GM23338 (cell line): ENCODE measurements around the gene MC3R. TPM values are rescaled to one million over a fixed set of nuclear protein-coding genes. Genes with fewer than 3 reads are reported as not detected.

Source experiments
- ATAC-seq: fragments of 200-7000 bp; cut with Tn5 transposase; 3 replicates; pipeline ENCODE4 v1.9.1; 2020
- DNase-seq: peaks from one replicate; pipeline ENCODE4 v3.0.0-alpha.2; 2015; ENCODE audit warnings: low spot score
- H2AFZ ChIP-seq: fragments of 200-600 bp; sonication (generic); 2 replicates; pipeline ENCODE4 v1.8.0; 2016; ENCODE audit warnings: antibody characterized with exemption, mild to moderate bottlenecking, moderate library complexity
- H3F3A ChIP-seq: fragments of 200-600 bp; sonication (generic); replicated peaks from 2 replicates; pipeline ENCODE4 v1.8.0; 2017; ENCODE audit warnings: antibody characterized with exemption, mixed run types, low read depth
- H3K27ac ChIP-seq: fragments of 200-600 bp; sonication (generic); 2 replicates; pipeline ENCODE4 v1.6.1; 2016; ENCODE audit warnings: low read depth
- H3K27me3 ChIP-seq: fragments of 200-600 bp; sonication (generic); 2 replicates; pipeline ENCODE4 v1.8.0; 2016; ENCODE audit warnings: mild to moderate bottlenecking, mixed run types, moderate library complexity; ENCODE audit not compliant: insufficient read depth
- H3K36me3 ChIP-seq: fragments of 200-600 bp; sonication (generic); 2 replicates; pipeline ENCODE4 v1.8.0; 2016; ENCODE audit warnings: mild to moderate bottlenecking; ENCODE audit not compliant: insufficient read depth
- H3K4me1 ChIP-seq: fragments of 200-600 bp; sonication (generic); 2 replicates; pipeline ENCODE4 v1.8.0; 2016; ENCODE audit warnings: mild to moderate bottlenecking, moderate library complexity; ENCODE audit not compliant: insufficient read depth
- H3K4me2 ChIP-seq: fragments of 200-600 bp; sonication (generic); 2 replicates; pipeline ENCODE4 v1.7.1; 2017; ENCODE audit warnings: mixed run types
- H3K4me3 ChIP-seq: fragments of 200-600 bp; sonication (generic); 2 replicates; pipeline ENCODE4 v1.6.1; 2016; ENCODE audit warnings: mixed run types
- H3K79me2 ChIP-seq: fragments of 200-600 bp; sonication (generic); replicated peaks from 2 replicates; pipeline ENCODE4 v1.8.0; 2017; ENCODE audit warnings: mild to moderate bottlenecking; ENCODE audit not compliant: insufficient read depth
- H3K9me2 ChIP-seq: fragments of 200-600 bp; sonication (generic); 2 replicates; pipeline ENCODE4 v1.8.0; 2017; ENCODE audit not compliant: insufficient read depth
- H4K20me1 ChIP-seq: fragments of 200-600 bp; sonication (generic); replicated peaks from 2 replicates; pipeline ENCODE4 v1.8.0; 2017; ENCODE audit warnings: mild to moderate bottlenecking; ENCODE audit not compliant: insufficient read depth
- H3K27ac Mint-ChIP-seq: 2 replicates; pipeline ENCODE4 v1.8.0; 2020; ENCODE audit warnings: inconsistent platforms, mild to moderate bottlenecking, moderate library complexity, mixed read lengths
- H3K27me3 Mint-ChIP-seq: 3 replicates; pipeline ENCODE4 v1.8.0; 2022; ENCODE audit warnings: low read depth, mild to moderate bottlenecking, moderate library complexity, mixed read lengths, inconsistent platforms; ENCODE audit not compliant: insufficient read depth, poor library complexity
- H3K36me3 Mint-ChIP-seq: 3 replicates; pipeline ENCODE4 v1.8.0; 2021; ENCODE audit warnings: low read depth, mild to moderate bottlenecking, inconsistent platforms, moderate library complexity, mixed read lengths
- H3K4me1 Mint-ChIP-seq: 3 replicates; pipeline ENCODE4 v1.8.0; 2020; ENCODE audit warnings: mild to moderate bottlenecking, inconsistent platforms, mixed read lengths
- H3K4me3 Mint-ChIP-seq: 3 replicates; pipeline ENCODE4 v1.8.0; 2021; ENCODE audit warnings: moderate library complexity, mild to moderate bottlenecking, inconsistent platforms, mixed read lengths
- H3K9me3 Mint-ChIP-seq: 3 replicates; pipeline ENCODE4 v1.8.0; 2020; ENCODE audit warnings: moderate library complexity, mild to moderate bottlenecking, inconsistent platforms, mixed read lengths
- CREB1 ChIP-seq: fragments of 250-450 bp; sonication (Bioruptor Pico); IDR thresholded peaks from 2 replicates; pipeline ENCODE4 v1.5.0; 2020; ENCODE audit warnings: low read depth, mild to moderate bottlenecking, moderate library complexity
- EZH2 ChIP-seq: fragments of 200-600 bp; sonication (generic); IDR thresholded peaks from one replicate; pipeline ENCODE4 v1.8.0; 2017; ENCODE audit warnings: antibody characterized with exemption, mild to moderate bottlenecking, low read depth; ENCODE audit not compliant: unreplicated experiment
- EZH2phosphoT487 ChIP-seq: fragments of 200-600 bp; sonication (generic); IDR thresholded peaks from one replicate; pipeline ENCODE4 v1.8.1; 2018; ENCODE audit warnings: antibody characterized with exemption; ENCODE audit not compliant: unreplicated experiment
- JUNB ChIP-seq: IDR thresholded peaks from one replicate; pipeline ENCODE4 v1.6.1; 2016; ENCODE audit warnings: antibody characterized with exemption; ENCODE audit not compliant: unreplicated experiment
- NANOG ChIP-seq: IDR thresholded peaks from 2 replicates; pipeline ENCODE4 v1.6.1; 2016; ENCODE audit warnings: antibody characterized with exemption, borderline replicate concordance
- POLR2AphosphoS5 ChIP-seq: IDR thresholded peaks from 2 replicates; pipeline ENCODE4 v1.6.1; 2016; ENCODE audit warnings: antibody characterized with exemption, low read depth
- STAT1 ChIP-seq: IDR thresholded peaks from one replicate; pipeline ENCODE4 v1.6.1; 2016; ENCODE audit warnings: antibody characterized with exemption; ENCODE audit not compliant: unreplicated experiment
- ZNF114 ChIP-seq: fragments of 250-450 bp; sonication (Bioruptor Pico); IDR thresholded peaks from 2 replicates; pipeline ENCODE4 v1.5.0; 2020; ENCODE audit warnings: mild to moderate bottlenecking, moderate library complexity
- ZNF331 ChIP-seq: fragments of 250-450 bp; sonication (Bioruptor Pico); IDR thresholded peaks from 2 replicates; pipeline ENCODE4 v1.5.0; 2020; ENCODE audit warnings: low read depth, mild to moderate bottlenecking, moderate library complexity
- polyA plus RNA-seq: library from polyadenylated mRNA; unstranded; fragments of >200 nt; fragmentation: Nextera tagmentation; extraction: Ambion mirVana; gene quantifications from 2 replicates; pipeline ENCODE4 v1.2.1, GENCODE V29; 2016
- total RNA-seq: library from RNA; depleted of rRNA; stranded (reverse); fragments of >200 nt; shearing (Covaris generic); gene quantifications from 2 replicates; pipeline ENCODE4 v1.2.3, GENCODE V29; 2014
- TF ChIP-seq, protein P1 (sequence below), 2 experiments: fragments of 200-600 bp in 1 of 2; sonication (generic) in 1 of 2; conservative IDR thresholded peaks; 2 replicates each; pipeline versions ENCODE4 v1.5.1 to v1.6.1; 2016 to 2017; ENCODE audit warnings: antibody characterized with exemption in 2 of 2, low read depth in 2 of 2, mild to moderate bottlenecking in 2 of 2, moderate library complexity in 1 of 2
- TF ChIP-seq, protein P2 (sequence below): IDR thresholded peaks from 2 replicates; pipeline ENCODE4 v1.6.1; 2016; ENCODE audit warnings: antibody characterized with exemption
- TF ChIP-seq, protein P3 (sequence below): IDR thresholded peaks from one replicate; pipeline ENCODE4 v1.6.1; 2018; ENCODE audit warnings: antibody characterized with exemption; ENCODE audit not compliant: unreplicated experiment

Gene MC3R
- total and polyA plus RNA-seq, 2 experiments from 2014 or later, result not detected

DNA sequence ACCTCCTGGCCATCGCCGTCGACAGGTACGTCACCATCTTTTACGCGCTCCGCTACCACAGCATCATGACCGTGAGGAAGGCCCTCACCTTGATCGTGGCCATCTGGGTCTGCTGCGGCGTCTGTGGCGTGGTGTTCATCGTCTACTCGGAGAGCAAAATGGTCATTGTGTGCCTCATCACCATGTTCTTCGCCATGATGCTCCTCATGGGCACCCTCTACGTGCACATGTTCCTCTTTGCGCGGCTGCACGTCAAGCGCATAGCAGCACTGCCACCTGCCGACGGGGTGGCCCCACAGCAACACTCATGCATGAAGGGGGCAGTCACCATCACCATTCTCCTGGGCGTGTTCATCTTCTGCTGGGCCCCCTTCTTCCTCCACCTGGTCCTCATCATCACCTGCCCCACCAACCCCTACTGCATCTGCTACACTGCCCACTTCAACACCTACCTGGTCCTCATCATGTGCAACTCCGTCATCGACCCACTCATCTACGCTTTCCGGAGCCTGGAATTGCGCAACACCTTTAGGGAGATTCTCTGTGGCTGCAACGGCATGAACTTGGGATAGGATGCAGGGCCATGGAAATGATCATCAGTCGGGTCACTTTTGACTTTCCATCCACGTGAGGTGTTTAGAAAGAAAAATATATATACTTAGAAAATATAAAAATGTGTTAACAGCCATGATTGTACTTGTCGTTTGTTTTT is 868 bp downstream of the MC3R start:
- no peak for ATAC-seq
- H3K4me3 Mint-ChIP-seq, result no peak overlapping the region

DNA sequence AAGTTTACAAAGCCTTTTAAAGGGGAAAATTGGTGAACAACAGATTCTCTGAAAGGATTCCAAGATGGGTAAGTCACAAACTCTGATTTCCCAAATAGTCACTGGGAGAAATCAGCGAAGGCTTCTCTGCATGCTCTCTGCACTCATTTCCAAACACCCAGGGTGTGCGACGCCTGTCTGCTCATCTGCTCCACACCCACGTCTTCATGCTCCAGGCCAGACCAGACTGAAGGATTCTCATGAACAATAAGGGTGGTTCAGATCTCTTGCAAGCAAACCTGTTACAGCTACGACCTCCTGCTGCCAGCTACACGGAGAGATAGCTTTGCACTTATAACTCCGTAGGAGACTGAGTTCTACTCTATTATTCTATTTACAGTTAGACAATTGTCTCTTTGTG is 1.4 kb downstream of the MC3R start:
- H3K4me1 ChIP-seq, result no peaks in the 10 kb centered on the region
- H3K4me2 ChIP-seq, result no peak overlapping the region
- Mint-ChIP-seq H3K27me3 (peaks cover 12% of the 10 kb centered on the region), H3K4me3 (no peak overlapping the region), H3K9me3 (peaks cover 100% of the 10 kb centered on the region), H3K36me3 (peaks cover 36% of the 10 kb centered on the region), H3K4me1 (no peaks in the 10 kb centered on the region), H3K27ac (no peak overlapping the region)
- DNase-seq (no peak), ATAC-seq (no peak)
- no peaks in the 10 kb centered on the region for H4K20me1 ChIP-seq
- no peaks in the 10 kb centered on the region for H3K79me2 ChIP-seq
- no peaks in the 10 kb centered on the region for H3K36me3 ChIP-seq
- H3K27ac ChIP-seq, result no peak overlapping the region
- H3K4me3 ChIP-seq, result no peak overlapping the region
- H3K9me2 ChIP-seq, result no peaks in the 10 kb centered on the region
- no peaks in the 10 kb centered on the region for H3K27me3 ChIP-seq
- no peak overlapping the region for H2AFZ ChIP-seq
- no peaks in the 10 kb centered on the region for H3F3A ChIP-seq
- TF ChIP-seq, protein P1, sequence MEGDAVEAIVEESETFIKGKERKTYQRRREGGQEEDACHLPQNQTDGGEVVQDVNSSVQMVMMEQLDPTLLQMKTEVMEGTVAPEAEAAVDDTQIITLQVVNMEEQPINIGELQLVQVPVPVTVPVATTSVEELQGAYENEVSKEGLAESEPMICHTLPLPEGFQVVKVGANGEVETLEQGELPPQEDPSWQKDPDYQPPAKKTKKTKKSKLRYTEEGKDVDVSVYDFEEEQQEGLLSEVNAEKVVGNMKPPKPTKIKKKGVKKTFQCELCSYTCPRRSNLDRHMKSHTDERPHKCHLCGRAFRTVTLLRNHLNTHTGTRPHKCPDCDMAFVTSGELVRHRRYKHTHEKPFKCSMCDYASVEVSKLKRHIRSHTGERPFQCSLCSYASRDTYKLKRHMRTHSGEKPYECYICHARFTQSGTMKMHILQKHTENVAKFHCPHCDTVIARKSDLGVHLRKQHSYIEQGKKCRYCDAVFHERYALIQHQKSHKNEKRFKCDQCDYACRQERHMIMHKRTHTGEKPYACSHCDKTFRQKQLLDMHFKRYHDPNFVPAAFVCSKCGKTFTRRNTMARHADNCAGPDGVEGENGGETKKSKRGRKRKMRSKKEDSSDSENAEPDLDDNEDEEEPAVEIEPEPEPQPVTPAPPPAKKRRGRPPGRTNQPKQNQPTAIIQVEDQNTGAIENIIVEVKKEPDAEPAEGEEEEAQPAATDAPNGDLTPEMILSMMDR (conservative IDR thresholded peaks at IDR 0.05; ENCODE audit: low read depth in 2 of 2), result no peak
- TF ChIP-seq STAT1 (no peak), JUNB (no peak), POLR2AphosphoS5 (no peak), EZH2phosphoT487 (no peak), ZNF331 (CRISPR knock-in tag) (no peak), NANOG (no peak), CREB1 (CRISPR knock-in tag) (no peak), EZH2 (no peak), ZNF114 (CRISPR knock-in tag) (no peak)
- TF ChIP-seq, protein P2, sequence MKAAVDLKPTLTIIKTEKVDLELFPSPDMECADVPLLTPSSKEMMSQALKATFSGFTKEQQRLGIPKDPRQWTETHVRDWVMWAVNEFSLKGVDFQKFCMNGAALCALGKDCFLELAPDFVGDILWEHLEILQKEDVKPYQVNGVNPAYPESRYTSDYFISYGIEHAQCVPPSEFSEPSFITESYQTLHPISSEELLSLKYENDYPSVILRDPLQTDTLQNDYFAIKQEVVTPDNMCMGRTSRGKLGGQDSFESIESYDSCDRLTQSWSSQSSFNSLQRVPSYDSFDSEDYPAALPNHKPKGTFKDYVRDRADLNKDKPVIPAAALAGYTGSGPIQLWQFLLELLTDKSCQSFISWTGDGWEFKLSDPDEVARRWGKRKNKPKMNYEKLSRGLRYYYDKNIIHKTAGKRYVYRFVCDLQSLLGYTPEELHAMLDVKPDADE, result no peak
- TF ChIP-seq, protein P3, sequence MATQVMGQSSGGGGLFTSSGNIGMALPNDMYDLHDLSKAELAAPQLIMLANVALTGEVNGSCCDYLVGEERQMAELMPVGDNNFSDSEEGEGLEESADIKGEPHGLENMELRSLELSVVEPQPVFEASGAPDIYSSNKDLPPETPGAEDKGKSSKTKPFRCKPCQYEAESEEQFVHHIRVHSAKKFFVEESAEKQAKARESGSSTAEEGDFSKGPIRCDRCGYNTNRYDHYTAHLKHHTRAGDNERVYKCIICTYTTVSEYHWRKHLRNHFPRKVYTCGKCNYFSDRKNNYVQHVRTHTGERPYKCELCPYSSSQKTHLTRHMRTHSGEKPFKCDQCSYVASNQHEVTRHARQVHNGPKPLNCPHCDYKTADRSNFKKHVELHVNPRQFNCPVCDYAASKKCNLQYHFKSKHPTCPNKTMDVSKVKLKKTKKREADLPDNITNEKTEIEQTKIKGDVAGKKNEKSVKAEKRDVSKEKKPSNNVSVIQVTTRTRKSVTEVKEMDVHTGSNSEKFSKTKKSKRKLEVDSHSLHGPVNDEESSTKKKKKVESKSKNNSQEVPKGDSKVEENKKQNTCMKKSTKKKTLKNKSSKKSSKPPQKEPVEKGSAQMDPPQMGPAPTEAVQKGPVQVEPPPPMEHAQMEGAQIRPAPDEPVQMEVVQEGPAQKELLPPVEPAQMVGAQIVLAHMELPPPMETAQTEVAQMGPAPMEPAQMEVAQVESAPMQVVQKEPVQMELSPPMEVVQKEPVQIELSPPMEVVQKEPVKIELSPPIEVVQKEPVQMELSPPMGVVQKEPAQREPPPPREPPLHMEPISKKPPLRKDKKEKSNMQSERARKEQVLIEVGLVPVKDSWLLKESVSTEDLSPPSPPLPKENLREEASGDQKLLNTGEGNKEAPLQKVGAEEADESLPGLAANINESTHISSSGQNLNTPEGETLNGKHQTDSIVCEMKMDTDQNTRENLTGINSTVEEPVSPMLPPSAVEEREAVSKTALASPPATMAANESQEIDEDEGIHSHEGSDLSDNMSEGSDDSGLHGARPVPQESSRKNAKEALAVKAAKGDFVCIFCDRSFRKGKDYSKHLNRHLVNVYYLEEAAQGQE, result no peak

More for the DNA sequence above, 868 bp downstream of the MC3R start:
- no peak overlapping the region for H3K27ac ChIP-seq
- TF ChIP-seq EZH2, result no peak
- TF ChIP-seq, protein P1 (conservative IDR thresholded peaks at IDR 0.05; ENCODE audit: low read depth in 2 of 2), result peak; percentile 14 to 31; a peak in 1 of 4 replicates
- Mint-ChIP-seq H3K9me3 (peaks cover 100% of the 10 kb centered on the region), H3K36me3 (peaks cover 36% of the 10 kb centered on the region), H3K27ac (no peak overlapping the region), H3K4me1 (no peaks in the 10 kb centered on the region), H3K27me3 (peaks cover 12% of the 10 kb centered on the region)
- H3K36me3 ChIP-seq, result no peaks in the 10 kb centered on the region
- no peaks in the 10 kb centered on the region for H3K79me2 ChIP-seq
- H3F3A ChIP-seq, result no peaks in the 10 kb centered on the region
- H3K4me3 ChIP-seq, result no peak overlapping the region
- H2AFZ ChIP-seq, result no peak overlapping the region
- no peaks in the 10 kb centered on the region for H3K27me3 ChIP-seq
- no peaks in the 10 kb centered on the region for H4K20me1 ChIP-seq
- H3K4me2 ChIP-seq, result no peak overlapping the region
- H3K4me1 ChIP-seq, result no peaks in the 10 kb centered on the region
- DNase-seq, result peak; percentile 0
- H3K9me2 ChIP-seq, result no peaks in the 10 kb centered on the region
